ENCODE measurements around the gene TAS2R8. TPM values are rescaled to one million over a fixed set of nuclear protein-coding genes. Genes with fewer than 3 reads are reported as not detected.

The TAS2R8 gene
- polyA plus RNA-seq, 1 donor from 2014 or later = 0.59 TPM

GRCh38 chr12:10779103-10779502, 28.0 kb downstream of the TAS2R8 start:
- H3F3A ChIP-seq (ENCODE audit: insufficient read depth, low read length, poor library complexity, severe bottlenecking) = no peaks in the 10 kb centered on the region

GRCh38 chr12:10771132-10771733, 35.9 kb downstream of the TAS2R8 start:
- no peaks in the 10 kb centered on the region for H3F3A ChIP-seq (ENCODE audit: insufficient read depth, low read length, poor library complexity, severe bottlenecking)
- no peaks in the 10 kb centered on the region for H3K27me3 ChIP-seq (ENCODE audit: insufficient read depth, low read depth, low read length)
- H3K9ac ChIP-seq (ENCODE audit: low read length) = no peak overlapping the region
- no peak overlapping the region for H2AFZ ChIP-seq (ENCODE audit: low read depth, low read length)
- H3K9me2 ChIP-seq (ENCODE audit: insufficient read depth, low read length) = no peaks in the 10 kb centered on the region
- H4K20me1 ChIP-seq (ENCODE audit: insufficient read depth) = no peaks in the 10 kb centered on the region
- H3K27ac ChIP-seq (ENCODE audit: low read length) = no peak overlapping the region
- no peak overlapping the region for H3K4me2 ChIP-seq (ENCODE audit: low read length)
- H3K36me3 ChIP-seq (ENCODE audit: insufficient read depth, low read length) = no peaks in the 10 kb centered on the region
- peak; percentile 96 for TF ChIP-seq SMC3 (conservative IDR thresholded peaks at IDR 0.05; ENCODE audit: poor library complexity)
- TF ChIP-seq TAF1 (IDR thresholded peaks at IDR 0.05; ENCODE audit: low read depth) = no peak
- TF ChIP-seq EZH2 (IDR thresholded peaks at IDR 0.05; ENCODE audit: borderline replicate concordance, insufficient read depth, low read length, poor library complexity, severe bottlenecking) = no peak
- TF ChIP-seq REST (IDR thresholded peaks at IDR 0.05; ENCODE audit: borderline replicate concordance) = no peak
- peak; percentile 91 for TF ChIP-seq CTCF (IDR thresholded peaks at IDR 0.05; ENCODE audit: poor library complexity, severe bottlenecking)
- no peak for TF ChIP-seq MXI1 (conservative IDR thresholded peaks at IDR 0.05; ENCODE audit: poor library complexity, severe bottlenecking)
- no peak for TF ChIP-seq EP300 (conservative IDR thresholded peaks at IDR 0.05; ENCODE audit: poor library complexity, severe bottlenecking)
- TF ChIP-seq RAD21 (conservative IDR thresholded peaks at IDR 0.05) = peak; percentile 95
- no peak for TF ChIP-seq POLR2AphosphoS5 (IDR thresholded peaks at IDR 0.05)
- no peak overlapping the region for H3K4me3 ChIP-seq (ENCODE audit: low read length)
- no peaks in the 10 kb centered on the region for H3K9me3 ChIP-seq (ENCODE audit: low read length)
- no peaks in the 10 kb centered on the region for H3K79me2 ChIP-seq (replicated peaks; ENCODE audit: insufficient read depth, low read length)

More at GRCh38 chr12:10779103-10779502, 28.0 kb downstream of the TAS2R8 start:
- H3K9me3 ChIP-seq (ENCODE audit: low read length) = no peaks in the 10 kb centered on the region
- H3K4me3 ChIP-seq (ENCODE audit: low read length) = no peak overlapping the region
- H2AFZ ChIP-seq (ENCODE audit: low read depth, low read length) = no peak overlapping the region
- no peak overlapping the region for H3K9ac ChIP-seq (ENCODE audit: low read length)
- no peak overlapping the region for H3K27ac ChIP-seq (ENCODE audit: low read length)
- no peaks in the 10 kb centered on the region for H3K27me3 ChIP-seq (ENCODE audit: insufficient read depth, low read depth, low read length)
- H3K4me2 ChIP-seq (ENCODE audit: low read length) = no peak overlapping the region
- no peaks in the 10 kb centered on the region for H3K9me2 ChIP-seq (ENCODE audit: insufficient read depth, low read length)
- no peaks in the 10 kb centered on the region for H4K20me1 ChIP-seq (ENCODE audit: insufficient read depth)
- H3K36me3 ChIP-seq (ENCODE audit: insufficient read depth, low read length) = no peaks in the 10 kb centered on the region
- H3K79me2 ChIP-seq (replicated peaks; ENCODE audit: insufficient read depth, low read length) = no peaks in the 10 kb centered on the region
- TF ChIP-seq RAD21 (conservative IDR thresholded peaks at IDR 0.05) (no peak), REST (IDR thresholded peaks at IDR 0.05; ENCODE audit: borderline replicate concordance) (no peak), MXI1 (conservative IDR thresholded peaks at IDR 0.05; ENCODE audit: poor library complexity, severe bottlenecking) (no peak)

All from neural cell (in vitro differentiated cells).